ENCODE data around the gene PLCB1.
"Not testable (repeated sequence)": the region's sequence is repeated elsewhere in the genome, so short reads cannot be mapped to it uniquely, and the experiment has no call there.

PLCB1 gene

DNA sequence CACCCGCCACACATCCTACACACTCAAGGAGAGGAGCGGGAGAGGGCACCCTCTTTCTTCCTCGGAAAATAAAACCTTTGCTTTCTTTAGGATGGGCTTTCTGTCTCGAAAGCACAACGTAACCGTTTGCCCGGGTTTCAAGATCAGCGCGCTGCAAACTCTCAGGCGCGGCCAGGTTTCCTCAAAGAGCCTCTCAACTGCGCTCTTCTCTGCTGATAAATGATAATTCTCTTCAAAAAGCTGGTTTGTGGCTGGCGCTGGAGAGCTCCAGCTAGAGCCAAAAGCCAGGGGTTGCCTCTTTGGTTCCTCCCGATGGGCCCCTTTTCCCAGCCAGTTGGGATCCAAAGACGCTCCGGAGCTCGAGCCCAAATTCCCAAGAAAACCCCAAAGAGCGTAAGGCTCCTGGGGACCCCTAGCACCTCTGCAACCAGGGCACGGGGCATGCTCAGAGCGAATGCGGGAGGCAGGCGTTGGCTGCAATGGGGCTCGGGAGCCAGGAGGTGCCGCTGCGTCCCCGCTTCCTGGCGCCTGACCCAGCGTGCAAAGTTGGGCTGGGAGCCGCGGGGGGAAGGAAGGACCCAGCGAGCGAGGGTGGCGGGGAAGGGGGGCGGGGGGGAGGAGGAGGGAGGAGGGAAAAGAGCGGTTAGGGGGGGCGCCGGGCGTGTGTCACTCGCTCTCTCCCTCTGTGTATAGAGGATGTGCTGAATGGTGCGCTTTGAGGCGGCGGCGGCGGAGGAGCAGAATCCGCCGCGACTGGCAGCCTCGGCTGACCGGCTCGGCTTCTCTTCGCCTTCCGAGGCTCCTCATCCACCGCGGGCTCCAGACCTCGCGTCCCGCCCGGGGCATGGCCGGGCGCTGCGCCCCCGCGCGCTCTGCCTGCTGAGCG lies at the start of gene PLCB1:
Gene PLCB1, plus strand, starts transcription at position 669 of the 886 bp plus-strand sequence. CDS start 386 bp downstream, outside the sequence.
- DNase-seq: peak; percentile 84

DNA sequence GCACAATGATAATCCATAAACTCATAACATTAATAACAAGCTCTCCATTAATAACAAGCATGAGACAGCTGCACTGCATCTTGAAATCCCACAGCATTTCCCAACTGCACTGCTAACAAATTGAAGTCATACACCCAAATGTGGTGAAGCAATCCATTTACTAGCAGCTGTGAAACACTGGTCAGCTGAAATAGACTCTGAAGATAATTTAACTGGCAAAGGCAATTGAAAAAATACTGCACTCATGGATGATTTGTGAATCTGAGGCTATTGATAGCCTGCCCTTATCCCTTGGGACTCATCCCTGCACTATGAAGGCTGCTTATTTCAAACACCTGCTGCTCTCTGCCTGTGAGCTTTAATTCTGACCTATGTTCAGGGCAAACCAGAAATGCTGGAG lies 49.1 kb upstream of the PLCB1 start:
- peak; percentile 72 for DNase-seq

DNA sequence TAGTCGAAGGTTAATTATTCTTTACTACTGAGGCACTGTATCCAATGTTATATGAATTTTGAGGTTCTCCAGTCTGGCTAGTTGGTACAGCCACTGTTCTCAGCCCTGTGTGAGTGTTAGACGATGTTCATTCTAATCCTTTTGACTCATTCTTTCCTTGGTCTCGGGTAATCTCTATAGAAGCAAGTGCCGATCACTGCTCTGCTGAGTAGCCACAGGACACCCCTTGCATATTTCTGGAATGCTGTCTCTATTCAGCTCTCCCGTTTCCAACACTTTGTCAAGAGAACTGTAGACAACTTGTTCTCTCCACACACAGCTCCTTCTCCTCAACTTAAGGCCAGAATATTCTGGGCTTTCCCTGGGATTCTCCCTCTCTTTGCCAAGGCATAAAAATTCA lies 42.4 kb upstream of the PLCB1 start:
- DNase-seq: no peak

DNA sequence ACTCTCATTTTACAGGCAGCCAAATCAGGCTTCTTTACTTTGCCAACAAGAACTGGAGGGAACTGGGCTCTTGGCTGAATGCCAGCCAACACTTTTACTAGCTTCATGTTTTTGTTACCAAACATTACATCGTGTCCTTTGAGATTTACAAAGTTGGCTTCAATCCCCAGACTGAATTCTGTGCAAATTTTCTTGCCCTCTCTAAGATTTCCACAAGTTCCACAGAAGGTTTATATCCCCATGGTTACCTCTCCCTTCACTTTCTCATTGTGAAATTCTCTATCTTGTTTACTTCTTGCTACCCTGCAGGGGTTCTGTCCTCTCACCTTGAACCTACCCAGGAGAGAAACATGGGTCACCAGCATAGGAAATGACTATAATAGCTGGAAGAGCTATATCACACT lies 37.6 kb upstream of the PLCB1 start:
- peak; percentile 58 for DNase-seq

DNA sequence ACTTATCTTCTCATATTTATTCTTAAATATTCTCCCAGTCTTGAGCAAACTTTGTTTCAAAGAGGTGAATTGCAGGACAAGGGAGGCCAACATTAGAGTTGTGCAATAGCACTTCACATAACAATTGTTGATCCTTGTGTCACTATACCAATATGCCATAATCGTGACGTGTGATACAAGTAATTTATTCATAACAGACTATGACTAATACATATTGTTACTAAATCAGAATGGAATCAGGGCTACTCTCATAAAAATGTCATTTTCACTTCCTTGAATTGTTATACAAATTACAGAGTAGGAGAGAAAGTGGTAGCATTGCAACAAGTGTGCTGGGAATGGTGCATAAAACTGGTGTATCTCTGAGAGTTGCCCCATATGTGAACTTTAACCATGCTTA lies 37.2 kb upstream of the PLCB1 start:
- DNase-seq: no peak

DNA sequence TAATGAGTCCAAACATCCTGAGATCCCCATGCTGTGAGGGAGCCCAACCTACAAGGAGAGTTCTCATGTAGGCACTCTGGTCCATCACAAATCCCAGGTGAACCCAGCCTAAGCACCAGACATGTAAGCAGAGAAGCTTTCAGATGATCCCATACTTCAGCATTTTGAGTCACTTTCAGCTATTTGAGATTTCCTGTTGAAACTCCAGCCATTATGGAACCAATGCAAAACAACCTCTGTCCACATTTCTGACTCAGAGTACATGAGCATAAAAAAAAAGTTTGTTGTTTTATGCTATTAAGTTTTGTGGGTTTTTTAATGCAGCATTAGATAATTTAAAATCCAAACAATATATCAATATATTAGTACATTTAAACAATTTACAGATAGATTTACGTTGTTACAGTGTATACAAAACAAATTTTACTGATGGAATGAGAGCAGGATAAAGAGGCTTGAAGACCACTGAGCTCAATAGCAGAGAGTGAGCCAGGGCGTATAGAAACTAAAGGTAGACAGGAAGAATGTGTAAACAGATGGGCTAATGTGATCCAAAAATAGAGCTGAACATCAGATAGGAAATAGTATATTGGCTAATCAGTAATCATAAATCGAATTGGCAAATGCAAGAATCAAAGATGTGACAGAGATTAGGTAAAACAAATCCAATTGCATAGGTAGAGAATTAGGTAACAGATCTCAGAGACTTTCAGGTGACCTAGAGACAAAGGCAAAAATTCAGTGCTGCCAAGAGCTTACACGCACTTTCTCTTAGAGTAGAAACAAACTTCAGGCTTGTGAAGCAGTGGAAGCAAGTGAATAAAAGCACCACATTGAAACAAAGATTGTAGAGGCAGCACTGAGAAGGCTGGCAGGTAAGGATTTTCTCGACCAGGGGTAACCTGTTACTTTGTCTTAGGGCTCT lies 36.2 kb upstream of the PLCB1 start:
- DNase-seq: no peak

DNA sequence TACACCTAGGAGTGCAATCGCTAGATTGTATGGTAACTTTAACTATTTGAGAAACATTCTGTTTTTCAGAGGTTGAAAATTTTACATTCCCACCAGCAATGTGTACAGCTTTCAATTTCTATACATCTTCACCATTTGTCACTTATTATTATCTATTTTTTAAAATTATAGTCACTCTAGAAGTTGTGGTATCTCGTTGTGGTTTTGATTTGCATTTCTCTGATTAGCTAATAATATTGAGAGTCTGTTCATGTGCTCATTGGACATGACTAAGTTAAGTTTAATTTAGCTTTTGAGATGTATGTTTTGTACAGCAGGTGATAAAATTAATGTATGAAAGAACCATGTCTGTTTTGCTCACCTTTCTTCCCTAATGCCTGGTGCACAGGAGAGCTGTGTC lies 34.8 kb upstream of the PLCB1 start:
- DNase-seq: no peak

DNA sequence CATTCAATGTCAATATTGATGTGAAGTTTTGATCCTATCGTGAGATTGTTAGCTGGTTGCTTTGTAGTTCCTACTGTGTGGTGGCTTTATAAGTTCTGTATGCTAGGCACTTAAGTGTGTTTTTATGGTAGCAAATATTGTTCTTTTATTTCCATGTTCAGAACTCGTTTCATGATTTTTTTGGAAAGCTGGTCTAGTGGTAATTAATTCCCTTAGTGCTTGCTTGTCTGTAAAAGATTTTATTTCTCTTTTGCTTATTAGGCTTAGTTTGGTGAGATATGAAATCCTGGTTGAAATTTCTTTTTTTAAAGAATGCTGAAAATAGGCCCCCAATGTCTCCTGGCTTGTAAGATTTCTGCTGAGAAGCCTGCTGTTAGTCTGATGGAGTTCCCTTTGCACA lies 27.8 kb upstream of the PLCB1 start:
- DNase-seq: no peak

DNA sequence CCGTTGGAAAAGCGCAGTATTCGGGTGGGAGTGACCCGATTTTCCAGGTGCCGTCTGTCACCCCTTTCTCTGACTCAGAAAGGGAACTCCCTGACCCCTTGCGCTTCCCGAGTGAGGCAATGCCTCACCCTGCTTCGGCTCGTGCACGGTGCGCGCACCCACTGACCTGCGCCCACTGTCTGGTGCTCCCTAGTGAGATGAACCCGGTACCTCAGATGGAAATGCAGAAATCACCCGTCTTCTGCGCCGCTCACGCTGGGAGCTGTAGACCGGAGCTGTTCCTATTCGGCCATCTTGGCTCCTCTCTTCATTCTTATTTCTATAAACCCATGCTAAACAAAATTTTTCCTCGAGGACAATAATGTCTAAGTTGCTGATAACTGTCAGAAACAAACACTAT lies 17.5 kb upstream of the PLCB1 start:
- DNase-seq: not testable (repeated sequence)

DNA sequence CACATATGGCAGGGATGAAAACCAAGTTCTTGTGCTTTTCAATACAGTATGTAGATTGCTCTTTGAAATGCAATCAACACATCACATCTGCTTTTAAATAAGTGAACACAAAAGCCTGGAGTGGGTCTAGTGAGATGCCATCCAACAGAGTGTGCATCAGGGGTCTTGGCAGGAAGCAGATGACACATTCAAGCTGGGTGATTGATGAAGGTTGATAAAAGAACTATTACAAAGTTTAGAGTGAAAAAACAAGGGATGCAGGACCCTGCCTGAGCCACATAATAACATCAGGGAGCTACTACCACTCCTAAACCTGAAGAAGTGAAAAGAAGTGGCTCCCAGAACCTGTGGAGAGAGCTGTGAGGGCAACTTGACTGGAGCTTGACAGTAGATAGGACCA lies 16.6 kb upstream of the PLCB1 start:
- DNase-seq: no peak

DNA sequence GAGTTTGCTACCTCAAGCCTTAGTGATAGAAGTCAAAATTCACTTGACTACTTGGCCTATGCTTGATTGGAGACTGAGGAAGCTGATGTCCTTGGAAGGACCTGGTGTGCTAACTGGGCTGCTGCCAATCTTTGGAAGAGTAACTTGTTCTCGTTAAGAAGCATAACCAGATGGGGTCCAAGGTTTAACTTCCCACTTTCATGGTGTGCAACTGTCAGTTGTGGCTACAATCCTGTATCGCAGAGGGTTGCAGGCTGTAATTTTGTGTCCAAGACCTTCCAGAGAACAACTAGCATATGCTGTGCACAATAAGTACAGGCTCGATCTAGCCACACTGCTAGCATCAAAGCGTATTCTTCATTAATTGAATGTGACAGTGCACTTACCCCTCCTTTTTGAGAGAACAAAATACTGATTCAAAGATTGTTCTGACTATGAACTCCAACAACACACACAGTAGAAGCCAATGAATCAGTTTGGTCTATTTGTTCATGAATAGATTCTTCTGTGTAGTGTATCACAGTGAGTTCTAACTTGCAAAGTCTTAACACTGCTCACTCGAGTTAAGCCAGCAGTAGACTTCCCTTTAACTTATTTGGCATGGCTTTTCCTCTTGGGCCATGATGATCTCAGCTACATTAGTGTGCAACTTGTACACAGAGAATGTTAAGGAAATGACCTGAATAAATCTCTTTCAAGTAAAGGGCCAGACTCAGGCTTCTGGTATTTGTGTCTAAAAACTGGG lies 15.8 kb upstream of the PLCB1 start:
- peak; percentile 71 for DNase-seq

DNA sequence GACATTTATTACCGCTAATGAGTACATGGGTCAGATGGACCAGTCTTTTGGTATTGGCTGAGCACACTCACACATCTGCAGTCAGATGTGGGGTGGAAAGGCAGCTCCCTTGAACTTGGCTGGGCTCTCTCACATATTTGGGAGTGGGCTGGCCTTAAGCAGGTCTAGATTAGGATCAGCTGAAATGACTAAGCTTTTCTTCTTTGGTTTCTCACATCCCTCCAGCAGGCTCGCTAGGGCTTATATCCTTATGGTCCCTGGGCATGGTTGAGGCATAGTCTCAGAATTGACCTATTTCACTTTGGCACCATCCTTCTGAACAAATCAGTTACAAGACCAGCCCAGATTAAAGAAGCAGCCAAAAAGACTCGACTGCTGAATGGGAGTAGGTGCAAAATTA lies 14.4 kb upstream of the PLCB1 start:
- no peak for DNase-seq

DNA sequence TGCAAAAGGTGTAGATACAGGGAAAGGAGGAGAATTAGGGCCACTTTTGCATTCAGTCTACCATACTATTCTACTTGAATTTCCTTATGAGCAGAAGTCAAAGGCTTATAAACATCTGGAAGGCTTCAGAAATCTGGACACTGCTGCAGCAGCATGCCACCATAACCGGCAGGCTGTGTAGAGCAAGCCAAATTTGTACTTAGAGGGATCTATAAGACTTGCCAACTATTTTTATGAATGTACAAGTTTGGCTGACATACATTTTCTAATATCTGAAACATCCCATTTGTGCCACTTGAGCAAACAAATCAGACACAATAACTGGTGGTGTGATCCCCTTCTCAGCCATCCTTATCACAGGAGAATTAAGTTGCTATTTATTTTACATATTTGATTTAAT lies 14.0 kb upstream of the PLCB1 start:
- peak; percentile 17 for DNase-seq

DNA sequence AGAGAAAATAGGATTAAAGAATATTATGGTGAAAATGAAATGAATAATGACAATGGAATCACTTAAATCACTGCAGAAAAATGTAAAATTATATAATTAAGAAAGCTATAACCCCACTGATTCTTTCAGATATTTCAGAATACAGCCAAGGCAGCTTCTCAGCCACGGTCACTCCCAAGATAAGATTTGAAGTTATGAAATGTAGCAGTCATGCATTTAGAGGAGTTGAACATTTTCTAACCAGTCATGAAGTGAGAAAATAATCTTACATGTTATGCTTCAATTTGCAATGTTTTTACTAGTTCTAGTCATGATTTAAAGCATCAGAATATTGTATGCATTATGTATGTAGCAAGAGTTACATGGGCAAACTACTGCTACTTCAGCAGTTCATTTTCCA lies 13.3 kb upstream of the PLCB1 start:
- no peak for DNase-seq

DNA sequence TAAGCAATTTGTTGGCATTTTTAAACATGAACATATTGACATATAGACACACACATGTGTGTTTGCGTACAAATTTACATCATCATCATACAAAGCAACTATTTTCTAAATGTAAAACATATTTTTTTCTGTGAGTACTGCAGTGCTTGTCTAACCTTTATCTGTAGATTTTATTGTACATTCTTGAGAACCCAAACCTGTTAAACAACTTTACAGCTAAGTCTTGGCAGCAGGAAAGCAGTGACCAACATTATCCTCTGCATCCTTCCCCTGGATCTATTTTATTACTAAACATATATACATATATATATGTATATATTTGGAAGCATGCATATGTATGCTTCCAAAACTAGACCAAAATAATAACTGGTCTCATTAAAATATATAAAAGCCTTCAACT lies 10.4 kb upstream of the PLCB1 start:
- no peak for DNase-seq

DNA sequence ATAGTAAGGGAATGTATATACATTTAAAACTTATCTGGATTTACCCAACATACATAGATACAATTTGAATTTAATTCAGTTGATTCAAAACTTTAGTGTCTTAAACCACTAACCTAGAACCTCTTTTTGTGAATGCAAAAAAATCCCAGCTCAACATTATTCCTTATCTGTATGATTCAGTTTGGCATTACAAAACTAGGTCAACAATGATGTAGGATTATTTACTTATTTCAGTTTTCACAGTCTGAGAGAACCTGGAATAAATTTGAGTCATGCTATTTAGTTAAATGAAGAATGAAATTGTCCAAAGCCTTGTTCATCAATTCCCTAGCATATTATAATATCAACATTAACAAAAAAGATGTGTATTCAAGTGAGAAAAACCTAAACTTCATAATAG lies 7.4 kb upstream of the PLCB1 start:
- no peak for DNase-seq

DNA sequence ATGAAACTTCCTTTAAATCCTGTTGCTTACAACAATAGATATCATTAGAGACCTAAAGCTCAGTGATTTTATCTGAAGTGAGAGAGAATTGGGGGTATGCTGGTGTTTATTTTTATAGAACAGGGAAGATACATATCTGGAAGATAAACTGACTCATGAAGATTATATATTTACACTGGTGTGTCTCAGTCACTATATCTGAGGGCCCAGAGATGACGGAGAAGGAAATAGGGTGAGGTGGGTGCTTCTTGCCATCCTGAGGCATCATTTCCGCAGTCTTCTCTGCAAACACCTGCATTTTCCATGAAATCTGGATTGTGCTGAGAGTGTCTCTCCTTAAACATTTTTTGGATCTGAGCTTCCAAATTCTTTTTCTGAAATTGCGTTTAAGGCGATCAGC lies 5.9 kb upstream of the PLCB1 start:
- DNase-seq: no peak

DNA sequence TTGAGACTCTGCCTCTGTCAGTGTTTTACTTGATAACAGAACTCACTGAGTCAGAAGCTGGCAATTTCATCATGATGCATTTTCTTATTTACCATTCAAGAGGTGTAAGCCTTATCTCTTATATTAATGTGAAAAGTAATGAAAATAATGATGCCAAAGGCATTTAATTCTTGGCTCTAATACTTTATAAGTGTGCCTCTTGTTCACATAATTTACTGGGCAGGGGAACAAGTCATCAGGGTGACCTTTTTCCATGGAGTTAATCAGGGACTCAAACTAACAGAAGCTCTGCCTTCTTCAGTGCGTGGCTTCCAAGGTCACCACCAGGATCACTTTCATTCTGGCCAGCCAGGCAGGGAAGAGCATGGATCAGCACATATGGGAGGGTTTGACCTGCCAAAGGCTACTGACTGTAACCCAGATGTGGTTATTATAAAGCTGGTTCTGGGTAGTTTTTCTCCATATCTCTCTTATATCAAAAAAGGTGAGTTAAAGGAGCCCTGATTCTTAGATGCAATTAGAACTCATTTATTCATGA lies 5.2 kb upstream of the PLCB1 start:
- DNase-seq: no peak

DNA sequence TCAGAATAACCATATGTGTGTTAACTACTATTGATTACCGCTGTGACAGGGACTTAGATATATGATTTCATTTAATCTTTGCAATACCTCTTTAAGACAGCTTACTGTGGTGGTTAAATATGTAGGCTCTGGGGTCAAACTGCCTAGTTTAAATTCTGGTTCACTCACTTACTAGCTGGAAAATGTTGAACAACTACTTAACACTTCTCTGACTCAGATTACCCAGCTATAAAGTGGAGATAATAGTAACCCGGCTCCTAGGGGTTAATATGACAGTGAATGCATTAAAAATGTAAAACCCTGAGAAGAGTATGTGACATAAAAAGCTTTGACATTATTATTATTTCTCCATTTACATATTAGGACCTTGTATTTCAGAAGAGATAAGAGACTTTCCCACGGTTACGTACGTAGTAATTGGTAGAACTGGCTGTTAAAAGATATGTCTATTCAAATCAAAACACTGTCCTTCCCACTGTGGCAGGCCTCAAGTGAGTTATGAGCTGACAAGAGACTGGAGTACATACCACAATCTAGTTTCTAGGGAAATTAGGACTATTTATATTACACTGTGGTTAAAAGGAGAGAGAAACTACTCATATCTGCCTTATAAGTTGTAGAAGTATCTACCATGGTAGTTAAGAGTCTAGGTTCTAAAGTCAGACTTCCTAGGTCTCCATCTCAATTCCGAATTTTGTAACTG lies 4.4 kb upstream of the PLCB1 start:
- DNase-seq: peak; percentile 26

DNA sequence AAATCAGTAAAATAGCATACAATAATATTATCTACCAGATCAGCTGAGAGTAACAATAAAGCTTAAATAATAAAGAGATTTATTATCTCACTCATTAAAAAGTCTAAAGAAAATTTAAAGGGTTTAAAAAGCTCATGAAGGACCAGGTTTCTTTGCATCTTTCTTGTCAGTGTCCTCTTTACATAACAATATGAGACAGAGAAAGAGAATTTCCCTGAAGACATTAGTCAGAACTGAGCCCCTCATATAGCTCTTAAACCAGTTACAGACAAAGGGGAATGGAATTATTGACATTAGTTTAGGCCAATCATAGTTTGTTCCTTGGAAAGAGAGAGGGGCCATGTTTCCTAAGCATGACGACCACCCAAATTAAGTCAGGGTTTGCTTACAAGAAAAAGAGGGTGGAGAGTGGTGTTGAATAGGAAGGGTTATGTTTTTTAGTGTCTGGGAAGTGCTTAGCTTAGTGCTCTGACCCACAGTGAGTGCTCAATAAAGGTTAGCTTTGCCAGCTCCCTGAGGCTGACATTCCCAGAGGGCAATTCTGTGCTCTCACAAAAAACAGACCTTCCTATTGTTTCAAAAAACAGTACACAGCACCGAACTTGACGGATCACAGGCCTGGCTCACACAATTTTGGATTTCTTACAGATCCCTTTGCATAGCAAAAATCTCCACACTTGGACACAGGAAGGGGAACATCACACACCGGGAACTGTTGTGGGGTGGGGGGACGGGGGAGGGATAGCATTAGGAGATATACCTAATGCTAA lies 3.6 kb upstream of the PLCB1 start:
- no peak for DNase-seq

DNA sequence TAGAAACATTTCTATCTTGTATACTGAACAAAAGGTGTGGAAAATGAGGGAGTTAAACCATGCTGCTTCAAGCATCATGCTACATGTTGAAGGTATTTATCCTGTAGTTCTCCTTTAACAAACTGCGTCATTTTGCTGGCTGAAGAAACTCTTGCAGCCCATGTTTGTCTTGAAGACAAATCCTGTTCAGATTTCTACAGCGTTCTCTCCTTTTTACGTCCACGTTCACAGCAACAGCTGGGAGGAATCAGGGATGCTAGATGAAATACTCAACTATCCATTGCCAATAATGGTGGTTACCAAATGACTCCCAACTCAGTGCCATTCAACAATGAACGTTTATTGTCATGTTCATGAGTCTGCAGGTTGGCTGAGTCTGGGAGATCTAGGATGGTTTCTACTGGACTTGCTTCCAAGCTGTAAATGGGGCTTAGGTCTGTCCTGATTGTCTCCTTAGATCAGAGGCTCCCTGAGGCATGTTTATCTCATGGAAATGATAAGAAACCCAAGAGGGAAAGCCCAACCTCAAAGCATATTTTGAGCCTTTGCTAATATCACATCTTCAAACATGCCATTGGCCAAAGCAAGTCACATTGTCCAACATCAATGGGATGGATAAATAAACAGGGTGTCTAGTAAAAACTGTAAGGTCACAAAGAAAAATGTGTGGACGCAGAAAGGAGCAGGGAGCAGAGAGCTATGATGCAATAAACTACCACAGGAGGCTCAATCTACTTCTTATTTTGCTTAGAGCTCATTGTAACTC lies 2.7 kb upstream of the PLCB1 start:
- no peak for DNase-seq

Measured in fibroblast of upper back skin (primary cell).